Kasumi-1 (cell line): ENCODE measurements around the gene TMC1.
"Not testable (repeated sequence)": the region's sequence is repeated elsewhere in the genome, so short reads cannot be mapped to it uniquely, and the experiment has no call there.

Source experiments
- DNase-seq, 2 experiments: peaks; one replicate each; lab custom pipeline; 2025; lab: John Stamatoyannopoulos, UW

Gene TMC1

GRCh38 chr9:72818385-72818784 is 297.0 kb downstream of the TMC1 start:
- no peak for DNase-seq

DNA sequence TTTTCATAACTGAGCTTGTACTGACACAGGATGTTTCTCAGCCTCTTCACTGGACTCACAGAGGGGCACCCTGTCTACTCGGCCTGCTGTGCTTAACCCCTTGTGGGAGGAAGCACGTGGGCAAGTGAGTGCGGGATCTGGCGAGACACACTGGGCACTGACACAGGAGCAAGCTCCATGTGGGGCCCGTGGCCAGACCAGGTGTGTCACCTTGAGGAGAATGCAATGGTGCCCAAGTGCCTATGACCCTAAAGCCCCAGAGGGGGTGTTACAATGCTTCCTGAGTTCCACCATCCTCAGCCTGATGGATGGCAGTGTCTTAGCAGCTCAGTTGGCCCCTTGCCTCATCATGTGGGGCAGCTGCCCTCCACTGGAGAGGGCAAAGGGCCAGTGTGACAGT is 302.6 kb downstream of the TMC1 start:
- no peak for DNase-seq

- DNase-seq: no peak
Measured at GRCh38 chr9:72826996-72827949, 305.9 kb downstream of the TMC1 start.

- no peak for DNase-seq
Measured at GRCh38 chr9:72827950-72828731, 306.7 kb downstream of the TMC1 start.

DNA sequence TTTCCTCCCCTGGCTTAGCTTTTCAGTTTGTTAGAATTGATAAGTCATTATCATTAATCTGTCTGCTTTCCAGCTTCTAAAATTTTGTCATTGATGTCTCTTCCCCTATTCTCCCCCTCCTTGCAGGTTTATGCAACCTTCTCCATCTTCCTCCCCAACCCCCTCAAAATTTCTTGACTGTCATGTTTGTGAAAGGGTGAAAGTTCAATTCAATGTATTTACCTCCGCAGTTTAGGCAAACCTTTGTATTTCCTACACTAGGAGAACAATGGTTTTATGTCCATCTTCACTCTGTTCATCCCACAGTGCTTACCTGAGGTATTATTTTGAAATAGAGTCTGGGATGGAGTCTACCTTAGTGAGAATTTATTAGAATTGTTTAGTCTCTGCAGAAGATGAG is 313.6 kb downstream of the TMC1 start:
- no peak for DNase-seq

- DNase-seq: no peak
Measured at GRCh38 chr9:72836790-72837189, 315.4 kb downstream of the TMC1 start.

DNA sequence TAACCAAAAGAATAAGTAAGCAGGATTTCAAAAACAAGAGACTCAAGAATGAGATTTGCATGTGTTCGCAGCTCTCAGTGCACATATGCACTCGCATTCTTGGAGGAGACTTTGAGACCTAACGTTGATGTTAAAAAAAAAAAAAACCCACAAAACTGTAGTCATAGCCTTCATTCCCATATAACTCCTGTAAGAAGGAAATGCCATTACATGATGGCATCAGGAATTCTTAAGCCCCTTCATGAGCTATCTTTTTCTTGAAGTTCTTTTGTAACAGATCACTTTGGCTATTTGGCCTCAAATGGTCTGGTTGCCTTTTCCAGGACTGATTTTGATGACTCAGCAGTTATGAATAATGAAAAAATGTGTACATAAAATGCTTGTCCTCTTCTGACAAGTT is 317.7 kb downstream of the TMC1 start:
- no peak for DNase-seq

DNA sequence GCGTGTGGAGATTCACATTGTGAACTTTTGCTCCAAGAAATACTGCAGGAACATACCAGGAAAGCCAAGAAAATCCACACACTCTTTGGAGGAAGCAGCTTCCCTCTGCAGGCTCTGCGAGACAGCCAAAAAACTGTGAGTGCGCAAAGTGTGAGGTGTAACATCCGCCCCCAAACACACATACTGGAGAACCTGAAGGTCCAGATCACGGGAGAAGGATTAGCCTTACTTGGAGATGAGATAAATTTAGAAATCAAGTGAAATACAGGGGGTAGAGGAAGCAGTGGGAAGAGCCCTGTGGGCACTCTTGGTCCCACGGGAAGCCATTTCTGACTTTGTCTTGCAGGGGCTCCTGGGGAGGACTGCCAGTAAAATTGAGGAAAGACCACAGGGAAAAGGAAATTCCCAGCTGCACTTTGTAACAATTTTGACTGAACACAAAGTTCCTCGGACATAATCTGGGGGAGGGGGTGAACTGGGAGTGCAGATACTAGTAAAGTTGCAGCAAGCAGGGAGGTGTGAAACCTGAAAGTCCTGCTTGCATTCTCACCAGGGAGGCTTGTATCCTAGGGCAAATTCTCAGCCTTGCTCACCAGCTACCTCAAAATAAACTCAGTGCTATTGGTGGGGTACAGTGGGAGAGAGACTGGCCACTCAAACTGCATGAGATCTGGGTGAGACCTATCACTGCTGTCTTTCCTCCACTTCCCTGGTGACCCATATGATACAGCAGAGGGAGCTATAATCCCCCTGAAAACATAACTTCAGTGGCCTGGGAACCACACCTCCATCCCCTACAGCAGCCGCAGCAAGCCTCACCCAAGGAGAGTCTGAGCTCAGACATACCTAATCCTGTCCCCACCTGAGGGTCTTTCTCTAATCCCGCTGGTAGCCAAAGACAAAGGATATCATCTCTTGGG is 322.4 kb downstream of the TMC1 start:
- no peak for DNase-seq

DNA sequence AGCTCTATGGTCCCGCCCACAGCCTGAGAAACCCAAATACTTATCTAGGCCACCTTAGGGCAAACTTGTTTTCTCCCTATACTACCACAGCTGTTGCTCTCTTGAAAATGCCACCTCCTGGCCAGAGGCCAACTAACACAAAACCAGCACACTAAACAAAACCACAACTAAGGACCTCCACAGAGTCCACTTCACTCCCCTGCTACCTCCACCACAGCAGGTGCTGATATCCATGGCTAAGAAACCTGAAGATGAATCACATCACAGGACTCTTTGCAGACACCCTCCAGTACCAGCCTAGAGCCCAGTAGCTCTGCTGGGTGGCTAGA is 323.0 kb downstream of the TMC1 start:
- DNase-seq: no peak

DNA sequence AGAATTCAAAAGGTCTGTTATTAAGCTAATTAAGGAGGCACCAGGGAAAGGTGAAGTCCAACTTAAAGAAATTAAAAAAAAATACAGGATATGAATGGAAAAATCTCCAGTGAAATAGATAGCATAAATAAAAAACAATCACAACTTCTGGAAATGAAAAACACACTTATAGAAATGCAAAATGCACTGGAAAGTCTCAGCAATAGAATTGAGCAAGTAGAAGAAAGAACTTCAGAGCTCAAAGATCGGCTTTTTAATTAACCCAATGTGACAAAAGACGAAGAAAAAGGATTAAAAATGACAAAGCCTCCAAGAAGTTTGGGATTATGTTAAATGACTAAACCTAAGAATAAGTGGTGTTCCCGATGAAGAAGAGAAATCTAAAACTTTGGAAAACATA is 323.6 kb downstream of the TMC1 start:
- not testable (repeated sequence) for DNase-seq

- DNase-seq: not testable (repeated sequence)
Measured at GRCh38 chr9:72850209-72850608, 328.8 kb downstream of the TMC1 start.

- DNase-seq: no peak
Measured at GRCh38 chr9:72855321-72855720, 333.9 kb downstream of the TMC1 start.

GRCh38 chr9:72855890-72856523 is 334.6 kb downstream of the TMC1 start:
- peak in 1 of 2 experiments; percentile 6 for DNase-seq

GRCh38 chr9:72856972-72857623 is 335.7 kb downstream of the TMC1 start:
- peak; percentile 24 to 55 for DNase-seq

GRCh38 chr9:72857624-72857996 is 336.2 kb downstream of the TMC1 start:
- no peak for DNase-seq

DNA sequence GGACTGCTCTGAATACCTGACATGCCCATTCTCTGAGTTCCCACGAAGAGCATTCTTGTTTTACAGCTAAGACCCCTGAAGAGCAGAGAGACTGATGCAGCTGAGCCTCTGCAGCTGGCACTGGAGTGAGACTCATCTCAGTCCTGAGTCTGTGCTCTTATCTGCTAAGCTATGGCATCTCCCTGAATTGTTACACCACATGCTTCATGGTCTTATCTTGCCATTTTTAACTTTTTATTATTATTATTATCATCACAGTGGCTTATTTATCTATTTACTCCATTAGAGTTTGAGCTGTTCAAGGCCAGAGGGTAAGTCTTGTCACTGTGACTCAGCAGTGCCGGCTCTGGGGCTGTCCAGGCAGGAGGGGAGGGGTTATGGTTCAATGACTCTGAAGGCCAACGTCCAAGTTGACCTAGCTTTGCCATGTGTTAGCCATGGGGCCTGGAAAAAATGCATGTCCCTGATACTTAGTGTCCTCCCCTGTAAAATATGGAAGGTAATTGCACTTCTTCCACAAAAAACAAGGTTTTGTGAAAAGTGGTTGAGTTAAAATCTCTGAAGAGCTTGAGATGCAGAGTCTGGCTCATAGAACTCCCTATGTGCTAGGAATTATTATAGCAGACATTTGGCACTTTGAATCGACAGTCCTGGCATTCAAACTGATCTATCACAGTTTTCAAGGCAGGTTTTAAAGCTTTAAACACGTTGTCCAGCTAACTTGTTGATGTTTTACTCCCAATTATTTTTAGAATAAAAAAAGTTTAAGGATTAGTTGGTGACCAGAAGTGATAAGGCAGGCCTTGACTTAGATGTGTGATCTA is 336.9 kb downstream of the TMC1 start:
- DNase-seq: no peak

- not testable (repeated sequence) for DNase-seq
Measured at GRCh38 chr9:72862788-72863187, 341.4 kb downstream of the TMC1 start.

DNA sequence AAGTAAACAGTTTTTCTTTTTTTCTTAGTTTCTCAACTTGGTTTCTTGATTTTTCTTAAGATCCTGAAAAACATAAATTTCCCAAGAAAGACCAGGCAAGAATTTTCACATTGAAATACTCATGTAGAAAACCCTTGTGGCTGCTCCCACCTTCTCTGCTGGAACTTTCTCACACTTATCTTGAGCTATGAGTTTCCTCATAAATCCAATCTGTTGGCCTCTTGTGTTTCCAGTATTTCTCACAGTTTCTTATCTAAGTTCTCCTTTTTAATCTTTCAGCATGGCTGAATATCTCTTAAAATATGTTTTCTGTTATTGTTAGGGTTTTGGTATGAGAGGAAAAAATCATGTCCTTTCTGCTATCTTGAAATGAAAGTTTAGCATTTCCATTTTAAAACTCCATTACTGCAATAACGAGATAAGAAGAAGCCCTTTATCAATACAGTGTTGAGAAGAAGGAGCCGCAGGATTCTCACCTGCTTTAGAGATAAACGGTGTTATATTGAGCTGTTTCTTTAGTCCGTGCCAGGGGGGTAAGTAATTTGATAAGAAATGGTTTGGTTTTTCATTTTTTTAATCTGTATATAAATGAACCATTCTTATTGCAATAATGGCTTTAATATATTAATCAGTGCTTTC is 342.2 kb downstream of the TMC1 start:
- DNase-seq: no peak

- no peak for DNase-seq
Measured at GRCh38 chr9:72864327-72864726, 342.9 kb downstream of the TMC1 start.

GRCh38 chr9:72871685-72872084 is 350.3 kb downstream of the TMC1 start:
- DNase-seq: peak in 1 of 2 experiments; percentile 4
